ENCODE measurements around the gene IL17D.

Gene IL17D

DNA sequence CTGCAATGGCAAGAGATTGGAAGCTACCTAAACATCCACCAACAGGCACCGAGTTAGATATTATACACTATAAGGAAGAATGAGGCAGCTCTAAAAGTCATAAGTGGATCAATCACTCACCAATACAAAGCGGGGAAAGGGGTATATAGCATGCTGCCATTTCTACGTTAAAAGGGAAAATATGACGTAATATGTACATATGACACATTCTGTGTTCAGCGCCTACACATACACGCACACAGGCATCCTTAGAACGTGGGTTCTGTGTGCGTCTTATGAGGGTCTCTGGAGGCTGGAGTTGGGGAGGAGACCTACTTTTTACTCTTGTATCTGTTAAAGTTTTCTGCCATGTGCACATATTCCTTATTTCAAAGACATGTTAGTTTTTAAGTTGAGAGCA lies 5.9 kb downstream of the IL17D start:
- no peaks in the 10 kb centered on the region for H3K9me2 ChIP-seq (ENCODE audit: low read depth, low read length)
- TF ChIP-seq, protein P1, sequence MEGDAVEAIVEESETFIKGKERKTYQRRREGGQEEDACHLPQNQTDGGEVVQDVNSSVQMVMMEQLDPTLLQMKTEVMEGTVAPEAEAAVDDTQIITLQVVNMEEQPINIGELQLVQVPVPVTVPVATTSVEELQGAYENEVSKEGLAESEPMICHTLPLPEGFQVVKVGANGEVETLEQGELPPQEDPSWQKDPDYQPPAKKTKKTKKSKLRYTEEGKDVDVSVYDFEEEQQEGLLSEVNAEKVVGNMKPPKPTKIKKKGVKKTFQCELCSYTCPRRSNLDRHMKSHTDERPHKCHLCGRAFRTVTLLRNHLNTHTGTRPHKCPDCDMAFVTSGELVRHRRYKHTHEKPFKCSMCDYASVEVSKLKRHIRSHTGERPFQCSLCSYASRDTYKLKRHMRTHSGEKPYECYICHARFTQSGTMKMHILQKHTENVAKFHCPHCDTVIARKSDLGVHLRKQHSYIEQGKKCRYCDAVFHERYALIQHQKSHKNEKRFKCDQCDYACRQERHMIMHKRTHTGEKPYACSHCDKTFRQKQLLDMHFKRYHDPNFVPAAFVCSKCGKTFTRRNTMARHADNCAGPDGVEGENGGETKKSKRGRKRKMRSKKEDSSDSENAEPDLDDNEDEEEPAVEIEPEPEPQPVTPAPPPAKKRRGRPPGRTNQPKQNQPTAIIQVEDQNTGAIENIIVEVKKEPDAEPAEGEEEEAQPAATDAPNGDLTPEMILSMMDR (IDR thresholded peaks at IDR 0.05; ENCODE audit: low read length) = no peak
- TF ChIP-seq EZH2 (IDR thresholded peaks at IDR 0.05; ENCODE audit: borderline replicate concordance, low read length) = no peak
- H3K36me3 ChIP-seq (ENCODE audit: insufficient read depth, low read length) = no peaks in the 10 kb centered on the region
- H3F3A ChIP-seq (ENCODE audit: insufficient read depth, low read length) = no peaks in the 10 kb centered on the region
- H3K4me2 ChIP-seq (ENCODE audit: low read length) = no peak overlapping the region
- peaks cover 6% of the 10 kb centered on the region for H3K4me1 ChIP-seq (ENCODE audit: insufficient read depth, low read length, severe bottlenecking)
- 0 out of 2 replicates have a peak, but pooled peaks cover 5% of the 10 kb centered on the region for H3K27me3 ChIP-seq (ENCODE audit: insufficient read depth, low read length)
- no peak overlapping the region for H3K4me3 ChIP-seq (ENCODE audit: low read depth, low read length, poor library complexity, severe bottlenecking)
- no peak overlapping the region for H3K9ac ChIP-seq (ENCODE audit: low read length)
- no peak overlapping the region for H3K27ac ChIP-seq (ENCODE audit: low read depth, low read length, poor library complexity, severe bottlenecking)
- no peak overlapping the region for H2AFZ ChIP-seq (ENCODE audit: low read length)
- no peaks in the 10 kb centered on the region for H3K9me3 ChIP-seq (ENCODE audit: low read length)
- no peaks in the 10 kb centered on the region for H4K20me1 ChIP-seq (ENCODE audit: insufficient read depth, low read length)
- H3K79me2 ChIP-seq (ENCODE audit: insufficient read depth, low read length) = no peaks in the 10 kb centered on the region

DNA sequence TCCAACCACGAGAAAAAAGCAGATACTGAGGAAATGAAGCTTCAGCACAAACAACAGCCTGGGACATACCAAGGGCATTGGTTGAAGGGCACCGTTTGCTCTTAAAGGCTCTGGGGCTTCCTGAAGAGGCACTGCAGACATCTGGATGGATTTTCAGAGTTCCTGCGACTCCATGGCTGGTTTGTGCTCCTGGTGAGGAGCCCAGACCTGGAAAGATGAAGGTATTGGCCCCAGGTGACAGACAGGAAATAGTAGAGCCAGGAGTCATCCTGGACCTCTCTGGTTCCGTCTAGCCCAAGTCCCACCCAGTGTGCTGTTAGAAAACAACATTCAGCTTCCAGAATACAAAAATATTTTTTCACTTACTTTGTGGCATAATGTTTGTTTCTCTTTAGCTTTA lies 6.3 kb downstream of the IL17D start:
- H3K27me3 ChIP-seq (ENCODE audit: insufficient read depth, low read length) = 0 out of 2 replicates have a peak, but pooled peaks cover 5% of the 10 kb centered on the region
- H2AFZ ChIP-seq (ENCODE audit: low read length) = no peak overlapping the region
- H3K4me2 ChIP-seq (ENCODE audit: low read length) = no peak overlapping the region
- no peak overlapping the region for H3K4me3 ChIP-seq (ENCODE audit: low read depth, low read length, poor library complexity, severe bottlenecking)
- H3K9me3 ChIP-seq (ENCODE audit: low read length) = no peaks in the 10 kb centered on the region
- no peak overlapping the region for H3K9ac ChIP-seq (ENCODE audit: low read length)
- no peak for TF ChIP-seq EZH2 (IDR thresholded peaks at IDR 0.05; ENCODE audit: borderline replicate concordance, low read length)
- TF ChIP-seq, protein P1 (IDR thresholded peaks at IDR 0.05; ENCODE audit: low read length) = no peak
- no peak overlapping the region for H3K27ac ChIP-seq (ENCODE audit: low read depth, low read length, poor library complexity, severe bottlenecking)
- H3F3A ChIP-seq (ENCODE audit: insufficient read depth, low read length) = no peaks in the 10 kb centered on the region
- H4K20me1 ChIP-seq (ENCODE audit: insufficient read depth, low read length) = no peaks in the 10 kb centered on the region
- no peaks in the 10 kb centered on the region for H3K9me2 ChIP-seq (ENCODE audit: low read depth, low read length)
- no peaks in the 10 kb centered on the region for H3K79me2 ChIP-seq (ENCODE audit: insufficient read depth, low read length)
- peaks cover 6% of the 10 kb centered on the region for H3K4me1 ChIP-seq (ENCODE audit: insufficient read depth, low read length, severe bottlenecking)
- H3K36me3 ChIP-seq (ENCODE audit: insufficient read depth, low read length) = no peaks in the 10 kb centered on the region

DNA sequence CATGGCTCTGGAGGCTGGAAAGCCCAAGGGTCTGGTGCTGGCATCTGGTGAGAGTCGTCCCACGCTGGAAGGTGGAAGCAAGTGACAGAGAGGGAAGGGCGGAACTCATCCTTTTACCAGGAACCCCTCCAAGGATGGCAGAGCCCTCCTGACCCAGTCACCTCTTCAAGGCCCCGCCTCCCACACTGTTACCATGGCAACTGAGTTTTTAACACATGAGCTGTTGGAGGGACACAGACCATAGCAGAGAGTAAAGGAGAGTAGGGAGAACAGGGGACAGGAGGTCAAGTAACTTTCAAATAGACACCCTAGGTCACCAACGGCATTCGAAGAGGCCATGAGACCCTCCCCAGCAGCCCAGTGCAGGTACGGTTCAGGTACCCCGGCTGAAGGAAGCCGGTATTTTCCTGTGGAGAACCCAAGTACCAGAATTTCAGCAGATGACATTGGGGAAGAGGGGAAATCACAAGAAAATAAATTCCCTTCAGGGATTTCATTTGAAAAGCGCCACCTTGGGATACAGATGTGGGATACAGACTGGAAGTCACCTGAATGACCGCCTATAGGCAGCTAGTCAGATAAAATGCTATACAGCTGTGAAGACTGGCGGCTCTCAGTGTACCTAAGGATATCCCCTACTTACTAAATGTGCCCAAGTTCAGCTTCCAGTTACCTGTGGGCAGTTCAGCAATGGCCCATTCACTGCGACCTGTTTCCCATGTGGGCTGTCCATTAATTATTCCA lies 8.0 kb downstream of the IL17D start:
- Histone ChIP-seq H4K20me1 (ENCODE audit: insufficient read depth, low read length) (no peaks in the 10 kb centered on the region), H3K36me3 (ENCODE audit: insufficient read depth, low read length) (no peaks in the 10 kb centered on the region), H3K27ac (ENCODE audit: low read depth, low read length, poor library complexity, severe bottlenecking) (no peak overlapping the region), H3K4me2 (ENCODE audit: low read length) (no peak overlapping the region), H3K4me3 (ENCODE audit: low read depth, low read length, poor library complexity, severe bottlenecking) (no peak overlapping the region), H3K4me1 (ENCODE audit: insufficient read depth, low read length, severe bottlenecking) (peaks cover 6% of the 10 kb centered on the region), H3K79me2 (ENCODE audit: insufficient read depth, low read length) (no peaks in the 10 kb centered on the region), H3K9me2 (ENCODE audit: low read depth, low read length) (no peaks in the 10 kb centered on the region), H3K27me3 (ENCODE audit: insufficient read depth, low read length) (0 out of 2 replicates have a peak, but pooled peaks cover 5% of the 10 kb centered on the region), H3K9me3 (ENCODE audit: low read length) (no peaks in the 10 kb centered on the region), H3K9ac (ENCODE audit: low read length) (no peak overlapping the region), H3F3A (ENCODE audit: insufficient read depth, low read length) (no peaks in the 10 kb centered on the region), H2AFZ (ENCODE audit: low read length) (no peak overlapping the region)
- TF ChIP-seq EZH2 (IDR thresholded peaks at IDR 0.05; ENCODE audit: borderline replicate concordance, low read length) = no peak
- TF ChIP-seq, protein P1 (IDR thresholded peaks at IDR 0.05; ENCODE audit: low read length) = peak; percentile 34; the same call in 1 of the 2 replicates
